Measurements from ENCODE around the gene ETFRF1. TPM values are rescaled to one million over a fixed set of nuclear protein-coding genes. Genes with fewer than 3 reads are reported as not detected.

The ETFRF1 gene
- polyA plus RNA-seq, 3 donors = 41.3 to 49.2 (median 46.4) TPM

Other genes with a start within 250 kb of the ETFRF1 start
- 10 to 100 TPM; 56.2 to 60.0 (median 57.3) TPM for gene BCAT1, start 246.1 kb upstream of the ETFRF1 start, polyA plus RNA-seq (ENCODE audit: insufficient read length in 3 of 3)
- gene DNAI7, start 77 bp upstream of the ETFRF1 start, polyA plus RNA-seq (ENCODE audit: insufficient read length in 3 of 3) = 1 to 10 TPM; 5.8 to 7.4 (median 5.8) TPM
- gene KRAS, start 55.7 kb downstream of the ETFRF1 start, polyA plus RNA-seq (ENCODE audit: insufficient read length in 3 of 3) = 10 to 100 TPM; 35.6 to 36.8 (median 36.0) TPM